ENCODE data around the gene UBAP2L. TPM values are rescaled to one million over a fixed set of nuclear protein-coding genes. Genes with fewer than 3 reads are reported as not detected.

Gene UBAP2L
- total and polyA plus RNA-seq, 10 of the 15 experiments (the other 5 are each of a cell fraction or from before 2014, with no cell fraction given), result 49.9 to 198 (median 152) TPM

DNA sequence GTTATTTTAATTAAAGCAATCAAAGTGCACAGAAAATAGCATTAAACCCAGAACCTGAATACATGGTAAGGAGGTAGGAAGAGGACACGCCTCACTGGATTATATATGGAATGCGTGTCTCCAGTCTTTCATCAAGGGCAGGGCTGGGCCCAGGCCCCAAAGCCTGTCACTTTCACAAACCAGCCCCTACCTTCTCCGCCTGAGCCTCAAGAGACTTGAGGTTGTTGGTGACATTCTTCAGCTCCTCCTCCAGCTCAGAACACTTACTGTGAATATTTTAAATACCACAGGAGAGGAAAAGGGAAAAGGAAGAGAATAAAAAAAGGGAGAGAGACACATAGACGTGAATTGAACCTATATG is 49.6 kb upstream of the UBAP2L start:
- ATAC-seq (no peak), FAIRE-seq (no peak), DNase-seq (ENCODE audit: low read depth, low spot score) (no peak)
- in situ Hi-C loops (cut with MboI) (no loop called here), intact Hi-C loops (cut with micrococcal nuclease; ENCODE audit: unreplicated experiment) (no loop called here)
- Histone ChIP-seq H3K9me3 (replicated peaks; ENCODE audit: control insufficient read depth, insufficient read depth, low read length) (no peaks in the 10 kb centered on the region), H3K4me3 (no peak overlapping the region), H2AFZ (ENCODE audit: control insufficient read depth, low read depth, low read length) (no peak overlapping the region), H3K79me2 (ENCODE audit: control insufficient read depth, insufficient read depth, low read length) (peaks cover 17% of the 10 kb centered on the region), H3K27me3 (replicated peaks in 1 of 2; ENCODE audit: control insufficient read depth in 2 of 2, insufficient read depth in 2 of 2, low read length in 1 of 2) (no peaks in the 10 kb centered on the region), H3K4me2 (ENCODE audit: control insufficient read depth, insufficient read depth) (no peak overlapping the region), H3K36me3 (ENCODE audit: control insufficient read depth in 2 of 2, insufficient read depth in 2 of 2, low read length in 1 of 2) (peaks cover 31 to 69% of the 10 kb centered on the region in 2 experiments), H4K20me1 (ENCODE audit: control insufficient read depth, insufficient read depth) (no peaks in the 10 kb centered on the region; the same call in 1 of the 2 replicates), H3K27ac (ENCODE audit: control insufficient read depth, insufficient read depth) (no peak overlapping the region), H3K4me1 (ENCODE audit: control insufficient read depth, insufficient read depth, low read length) (0 out of 2 replicates have a peak, but pooled peaks cover 3% of the 10 kb centered on the region), H3K9ac (ENCODE audit: control insufficient read depth, insufficient read depth, low read length) (no peak overlapping the region)
- SMC1A ChIA-PET (ENCODE audit: uncharacterized antibody, unreplicated experiment), result interaction anchor here (1.0 kb wide), 1 partner anchor 12 kb away, joined by 3 read pairs; no protein-coding TSS in a partner anchor
- WGBS (ENCODE audit: insufficient coverage, insufficient replicate concordance, low lambda C conversion rate, missing lambda C conversion rate), result 91% methylated on average over 4 of the region's 4 CpGs
- POLR2A ChIA-PET, result interaction anchor here (0.7 kb wide), 1 partner anchor 10 kb away, joined by 3 read pairs; no protein-coding TSS in a partner anchor
- RAD21 ChIA-PET (ENCODE audit: unreplicated experiment), result no interaction called here
- CTCF ChIA-PET, result no interaction called here
- TF ChIP-seq, protein P1, sequence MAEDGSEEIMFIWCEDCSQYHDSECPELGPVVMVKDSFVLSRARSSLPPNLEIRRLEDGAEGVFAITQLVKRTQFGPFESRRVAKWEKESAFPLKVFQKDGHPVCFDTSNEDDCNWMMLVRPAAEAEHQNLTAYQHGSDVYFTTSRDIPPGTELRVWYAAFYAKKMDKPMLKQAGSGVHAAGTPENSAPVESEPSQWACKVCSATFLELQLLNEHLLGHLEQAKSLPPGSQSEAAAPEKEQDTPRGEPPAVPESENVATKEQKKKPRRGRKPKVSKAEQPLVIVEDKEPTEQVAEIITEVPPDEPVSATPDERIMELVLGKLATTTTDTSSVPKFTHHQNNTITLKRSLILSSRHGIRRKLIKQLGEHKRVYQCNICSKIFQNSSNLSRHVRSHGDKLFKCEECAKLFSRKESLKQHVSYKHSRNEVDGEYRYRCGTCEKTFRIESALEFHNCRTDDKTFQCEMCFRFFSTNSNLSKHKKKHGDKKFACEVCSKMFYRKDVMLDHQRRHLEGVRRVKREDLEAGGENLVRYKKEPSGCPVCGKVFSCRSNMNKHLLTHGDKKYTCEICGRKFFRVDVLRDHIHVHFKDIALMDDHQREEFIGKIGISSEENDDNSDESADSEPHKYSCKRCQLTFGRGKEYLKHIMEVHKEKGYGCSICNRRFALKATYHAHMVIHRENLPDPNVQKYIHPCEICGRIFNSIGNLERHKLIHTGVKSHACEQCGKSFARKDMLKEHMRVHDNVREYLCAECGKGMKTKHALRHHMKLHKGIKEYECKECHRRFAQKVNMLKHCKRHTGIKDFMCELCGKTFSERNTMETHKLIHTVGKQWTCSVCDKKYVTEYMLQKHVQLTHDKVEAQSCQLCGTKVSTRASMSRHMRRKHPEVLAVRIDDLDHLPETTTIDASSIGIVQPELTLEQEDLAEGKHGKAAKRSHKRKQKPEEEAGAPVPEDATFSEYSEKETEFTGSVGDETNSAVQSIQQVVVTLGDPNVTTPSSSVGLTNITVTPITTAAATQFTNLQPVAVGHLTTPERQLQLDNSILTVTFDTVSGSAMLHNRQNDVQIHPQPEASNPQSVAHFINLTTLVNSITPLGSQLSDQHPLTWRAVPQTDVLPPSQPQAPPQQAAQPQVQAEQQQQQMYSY (CRISPR knock-in tag; IDR thresholded peaks at IDR 0.05), result no peak
- TF ChIP-seq MTA3 (IDR thresholded peaks at IDR 0.05; ENCODE audit: borderline replicate concordance, low read length) (no peak), DPF2 (IDR thresholded peaks at IDR 0.05) (no peak)
- BruUV-seq (replicated peaks), result no TSS peak

DNA sequence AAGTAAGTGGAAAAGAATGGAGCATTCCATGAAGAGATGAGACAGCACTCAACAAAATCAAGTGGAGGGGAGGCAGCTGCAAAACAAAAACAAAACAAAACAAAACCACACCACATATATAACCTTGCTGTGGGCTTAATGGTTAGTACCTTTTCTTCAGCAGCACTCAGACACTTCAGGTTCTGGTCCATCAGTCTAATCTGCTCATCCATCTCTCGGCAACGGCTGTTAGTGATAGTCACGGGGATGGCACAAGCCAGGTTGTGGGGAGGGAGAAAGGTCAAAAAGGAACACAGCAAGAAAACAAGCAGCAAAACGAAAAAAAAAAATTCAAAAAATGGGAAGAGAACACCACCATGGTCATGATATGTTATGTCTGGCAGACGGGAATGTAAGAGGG is 48.9 kb upstream of the UBAP2L start:
- RAD21 ChIA-PET (ENCODE audit: unreplicated experiment), result no interaction called here
- TF ChIP-seq ZSCAN29 (IDR thresholded peaks at IDR 0.05), result no peak
- TF ChIP-seq MTA2 (IDR thresholded peaks at IDR 0.05; ENCODE audit: low read depth), result no peak
- TF ChIP-seq SREBF1 (IDR thresholded peaks at IDR 0.05; ENCODE audit: low read length), result no peak
- TF ChIP-seq, protein P2, sequence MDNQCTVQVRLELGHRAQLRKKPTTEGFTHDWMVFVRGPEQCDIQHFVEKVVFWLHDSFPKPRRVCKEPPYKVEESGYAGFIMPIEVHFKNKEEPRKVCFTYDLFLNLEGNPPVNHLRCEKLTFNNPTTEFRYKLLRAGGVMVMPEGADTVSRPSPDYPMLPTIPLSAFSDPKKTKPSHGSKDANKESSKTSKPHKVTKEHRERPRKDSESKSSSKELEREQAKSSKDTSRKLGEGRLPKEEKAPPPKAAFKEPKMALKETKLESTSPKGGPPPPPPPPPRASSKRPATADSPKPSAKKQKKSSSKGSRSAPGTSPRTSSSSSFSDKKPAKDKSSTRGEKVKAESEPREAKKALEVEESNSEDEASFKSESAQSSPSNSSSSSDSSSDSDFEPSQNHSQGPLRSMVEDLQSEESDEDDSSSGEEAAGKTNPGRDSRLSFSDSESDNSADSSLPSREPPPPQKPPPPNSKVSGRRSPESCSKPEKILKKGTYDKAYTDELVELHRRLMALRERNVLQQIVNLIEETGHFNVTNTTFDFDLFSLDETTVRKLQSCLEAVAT (IDR thresholded peaks at IDR 0.05), result no peak
- no peak for TF ChIP-seq NFYB (IDR thresholded peaks at IDR 0.05; ENCODE audit: insufficient read depth, low read depth, low read length)
- no peak for TF ChIP-seq SUPT20H (IDR thresholded peaks at IDR 0.05; ENCODE audit: borderline replicate concordance, control insufficient read depth, low read depth, low read length)
- TF ChIP-seq, protein P3, sequence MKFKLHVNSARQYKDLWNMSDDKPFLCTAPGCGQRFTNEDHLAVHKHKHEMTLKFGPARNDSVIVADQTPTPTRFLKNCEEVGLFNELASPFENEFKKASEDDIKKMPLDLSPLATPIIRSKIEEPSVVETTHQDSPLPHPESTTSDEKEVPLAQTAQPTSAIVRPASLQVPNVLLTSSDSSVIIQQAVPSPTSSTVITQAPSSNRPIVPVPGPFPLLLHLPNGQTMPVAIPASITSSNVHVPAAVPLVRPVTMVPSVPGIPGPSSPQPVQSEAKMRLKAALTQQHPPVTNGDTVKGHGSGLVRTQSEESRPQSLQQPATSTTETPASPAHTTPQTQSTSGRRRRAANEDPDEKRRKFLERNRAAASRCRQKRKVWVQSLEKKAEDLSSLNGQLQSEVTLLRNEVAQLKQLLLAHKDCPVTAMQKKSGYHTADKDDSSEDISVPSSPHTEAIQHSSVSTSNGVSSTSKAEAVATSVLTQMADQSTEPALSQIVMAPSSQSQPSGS (IDR thresholded peaks at IDR 0.05; ENCODE audit: low read length), result no peak
- no peak for TF ChIP-seq TARDBP (IDR thresholded peaks at IDR 0.05; ENCODE audit: borderline replicate concordance)
- TF ChIP-seq CBFB (IDR thresholded peaks at IDR 0.05; ENCODE audit: low read depth), result no peak
- TF ChIP-seq HDAC6 (IDR thresholded peaks at IDR 0.05; ENCODE audit: unreplicated experiment), result no peak

More for the DNA sequence above, 48.9 kb upstream of the UBAP2L start:
- DNase-seq (ENCODE audit: low read depth, low spot score), result no peak
- intact Hi-C loops (cut with micrococcal nuclease; ENCODE audit: unreplicated experiment), result no loop called here
- H4K20me1 ChIP-seq (ENCODE audit: control insufficient read depth, insufficient read depth), result no peaks in the 10 kb centered on the region; the same call in 1 of the 2 replicates
- CTCF ChIA-PET, result no interaction called here
- peaks cover 24% of the 10 kb centered on the region for H3K79me2 ChIP-seq (ENCODE audit: control insufficient read depth, insufficient read depth, low read length)
- no peak overlapping the region for H3K4me3 ChIP-seq
- peaks cover 29 to 68% of the 10 kb centered on the region in 2 experiments for H3K36me3 ChIP-seq (ENCODE audit: control insufficient read depth in 2 of 2, insufficient read depth in 2 of 2, low read length in 1 of 2)
- SMC1A ChIA-PET (ENCODE audit: uncharacterized antibody, unreplicated experiment), result no interaction called here
- FAIRE-seq, result no peak
- no peak for ATAC-seq
- H2AFZ ChIP-seq (ENCODE audit: control insufficient read depth, low read depth, low read length), result no peak overlapping the region
- H3K4me1 ChIP-seq (ENCODE audit: control insufficient read depth, insufficient read depth, low read length), result 0 out of 2 replicates have a peak, but pooled peaks cover 3% of the 10 kb centered on the region
- no peaks in the 10 kb centered on the region for H3K9me3 ChIP-seq (replicated peaks; ENCODE audit: control insufficient read depth, insufficient read depth, low read length)
- in situ Hi-C loops (cut with MboI), result no loop called here
- H3K9ac ChIP-seq (ENCODE audit: control insufficient read depth, insufficient read depth, low read length), result no peak overlapping the region
- no TSS peak for BruUV-seq (replicated peaks)
- no peak overlapping the region for H3K27ac ChIP-seq (ENCODE audit: control insufficient read depth, insufficient read depth)
- no peak overlapping the region for H3K4me2 ChIP-seq (ENCODE audit: control insufficient read depth, insufficient read depth)
- WGBS (ENCODE audit: insufficient coverage, insufficient replicate concordance, low lambda C conversion rate, missing lambda C conversion rate), result 84% methylated on average over 5 of the region's 5 CpGs
- H3K27me3 ChIP-seq (replicated peaks in 1 of 2; ENCODE audit: control insufficient read depth in 2 of 2, insufficient read depth in 2 of 2, low read length in 1 of 2), result no peaks in the 10 kb centered on the region
- POLR2A ChIA-PET, result no interaction called here
